ENCODE data around the gene MYO9B. TPM values are rescaled to one million over a fixed set of nuclear protein-coding genes. Genes with fewer than 3 reads are reported as not detected.

MYO9B gene
- polyA plus RNA-seq, 3 donors = 5.9 to 366 (median 7.5) TPM

DNA sequence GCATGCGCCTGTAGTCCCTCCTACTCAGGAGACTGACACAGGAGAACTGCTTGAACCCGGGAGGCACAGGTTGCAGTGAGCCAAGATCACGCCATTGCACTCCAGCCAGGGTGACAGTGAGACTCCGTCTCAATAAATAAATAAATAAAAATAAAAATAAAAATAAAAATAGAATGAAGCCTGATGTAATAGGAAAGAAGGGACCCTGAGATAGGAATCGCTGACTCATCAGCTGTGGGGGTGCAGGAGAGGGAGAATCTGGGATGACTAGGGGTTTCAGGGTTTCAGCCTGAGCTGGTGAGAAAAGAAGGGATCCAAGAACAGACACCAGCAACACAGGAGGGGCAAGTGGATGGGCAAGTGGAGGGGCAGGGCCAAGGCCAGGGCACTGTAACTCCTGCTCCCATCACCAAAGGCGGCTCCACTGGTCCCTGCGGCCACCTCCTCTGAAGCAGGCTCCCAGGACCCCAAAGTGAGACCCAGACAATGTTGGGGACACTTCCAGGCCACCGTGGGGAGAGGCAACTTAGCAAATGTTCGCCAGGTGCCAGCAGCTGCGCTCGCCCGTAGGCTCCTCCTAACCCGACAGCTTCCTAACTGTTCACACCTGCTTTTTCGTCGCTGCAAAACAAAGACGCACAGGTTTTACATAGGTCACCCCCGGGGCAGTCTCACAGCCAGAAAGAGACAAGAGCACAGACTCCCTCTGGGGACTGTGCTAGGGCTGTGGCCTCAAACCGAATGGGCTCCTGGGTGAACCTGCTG is 1.5 kb upstream of the MYO9B start:
- Histone ChIP-seq H3K27me3 (ENCODE audit: control insufficient read depth in 2 of 2, insufficient read depth in 2 of 2, low read length in 2 of 2) (no peaks in the 10 kb centered on the region), H3K4me2 (replicated peaks; ENCODE audit: extremely low read depth, low read length, poor library complexity, severe bottlenecking) (peak overlapping the region; percentile 81), H3K4me3 (replicated peaks in 1 of 3; ENCODE audit: low read depth in 2 of 3, low read length in 3 of 3) (peak overlapping the region; percentile 54 to 100 (median 67)), H2AFZ (ENCODE audit: insufficient read depth, low read depth, low read length, poor library complexity, severe bottlenecking) (peak overlapping the region; percentile 73), H3K4me1 (ENCODE audit: control insufficient read depth in 1 of 2, insufficient read depth in 2 of 2, low read length in 2 of 2) (peaks cover 36 to 37% of the 10 kb centered on the region in 2 donors), H3K9ac (ENCODE audit: insufficient read depth, low read length, poor library complexity, severe bottlenecking) (peak overlapping the region; percentile 78), H3K9me3 (replicated peaks in 1 of 2; ENCODE audit: control insufficient read depth in 1 of 2, insufficient read depth in 1 of 2, low read length in 2 of 2) (no peaks in the 10 kb centered on the region), H3K79me2 (ENCODE audit: insufficient read depth, low read length) (peaks cover 91% of the 10 kb centered on the region), H3K36me3 (replicated peaks in 1 of 2; ENCODE audit: control insufficient read depth in 1 of 2, insufficient read depth in 2 of 2, low read length in 2 of 2) (peaks cover 12 to 17% of the 10 kb centered on the region in 2 donors), H3K27ac (ENCODE audit: low read depth in 1 of 2, low read length in 2 of 2) (peak overlapping the region; percentile 84 to 97), H4K20me1 (ENCODE audit: insufficient read depth, low read length) (peaks cover 32% of the 10 kb centered on the region)
- Mint-ChIP-seq H3K4me3 (peak overlapping the region; percentile 98 to 100), H3K36me3 (peaks cover 46 to 49% of the 10 kb centered on the region in 2 donors), H3K27me3 (ENCODE audit: low read depth in 3 of 3) (peaks cover 0 to 5% (median 0%) of the 10 kb centered on the region in 3 donors), H3K9me3 (no peaks in the 10 kb centered on the region), H3K4me1 (peaks cover 49% of the 10 kb centered on the region), H3K27ac (peak overlapping the region; percentile 97 to 100 (median 97))
- intact Hi-C loops (cut with micrococcal nuclease) = no loop called here
- TF ChIP-seq, protein P1, sequence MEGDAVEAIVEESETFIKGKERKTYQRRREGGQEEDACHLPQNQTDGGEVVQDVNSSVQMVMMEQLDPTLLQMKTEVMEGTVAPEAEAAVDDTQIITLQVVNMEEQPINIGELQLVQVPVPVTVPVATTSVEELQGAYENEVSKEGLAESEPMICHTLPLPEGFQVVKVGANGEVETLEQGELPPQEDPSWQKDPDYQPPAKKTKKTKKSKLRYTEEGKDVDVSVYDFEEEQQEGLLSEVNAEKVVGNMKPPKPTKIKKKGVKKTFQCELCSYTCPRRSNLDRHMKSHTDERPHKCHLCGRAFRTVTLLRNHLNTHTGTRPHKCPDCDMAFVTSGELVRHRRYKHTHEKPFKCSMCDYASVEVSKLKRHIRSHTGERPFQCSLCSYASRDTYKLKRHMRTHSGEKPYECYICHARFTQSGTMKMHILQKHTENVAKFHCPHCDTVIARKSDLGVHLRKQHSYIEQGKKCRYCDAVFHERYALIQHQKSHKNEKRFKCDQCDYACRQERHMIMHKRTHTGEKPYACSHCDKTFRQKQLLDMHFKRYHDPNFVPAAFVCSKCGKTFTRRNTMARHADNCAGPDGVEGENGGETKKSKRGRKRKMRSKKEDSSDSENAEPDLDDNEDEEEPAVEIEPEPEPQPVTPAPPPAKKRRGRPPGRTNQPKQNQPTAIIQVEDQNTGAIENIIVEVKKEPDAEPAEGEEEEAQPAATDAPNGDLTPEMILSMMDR (IDR thresholded peaks at IDR 0.05) = no peak
- no peak for DNase-seq
- 83% methylated on average over 13 of the region's 18 CpGs for WGBS (ENCODE audit: insufficient coverage)

DNA sequence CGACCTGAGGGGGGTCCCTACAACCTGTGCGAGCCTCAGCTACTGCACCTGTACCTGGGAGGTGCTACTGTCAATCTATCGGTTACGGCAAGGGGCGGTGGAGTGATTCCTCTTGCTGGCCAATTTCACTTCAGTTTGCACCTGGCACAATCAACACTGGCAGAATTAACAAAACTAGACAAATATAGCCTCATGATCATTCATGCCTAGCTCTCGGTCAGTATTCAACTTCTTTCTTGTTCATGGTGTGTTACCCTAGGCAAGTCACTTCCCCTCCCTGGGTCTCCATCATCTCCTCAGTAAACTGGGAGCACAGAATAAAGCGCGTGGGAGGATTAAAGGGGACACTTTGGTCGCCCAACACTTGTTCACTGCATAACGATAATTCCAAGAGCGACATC is 943 bp upstream of the MYO9B start:
- H3K9me3 Mint-ChIP-seq = no peaks in the 10 kb centered on the region

More for the DNA sequence above, 943 bp upstream of the MYO9B start:
- Histone ChIP-seq H3K9ac (ENCODE audit: insufficient read depth, low read length, poor library complexity, severe bottlenecking) (peak overlapping the region; percentile 78), H3K4me3 (replicated peaks in 1 of 3; ENCODE audit: low read depth in 2 of 3, low read length in 3 of 3) (peak overlapping the region; percentile 54 to 100 (median 67)), H3K9me3 (replicated peaks in 1 of 2; ENCODE audit: control insufficient read depth in 1 of 2, insufficient read depth in 1 of 2, low read length in 2 of 2) (no peaks in the 10 kb centered on the region), H3K79me2 (ENCODE audit: insufficient read depth, low read length) (peaks cover 92% of the 10 kb centered on the region), H3K4me1 (ENCODE audit: control insufficient read depth in 1 of 2, insufficient read depth in 2 of 2, low read length in 2 of 2) (peaks cover 42% of the 10 kb centered on the region in 2 donors), H4K20me1 (ENCODE audit: insufficient read depth, low read length) (peaks cover 37% of the 10 kb centered on the region), H3K4me2 (replicated peaks; ENCODE audit: extremely low read depth, low read length, poor library complexity, severe bottlenecking) (peak overlapping the region; percentile 81), H3K36me3 (replicated peaks in 1 of 2; ENCODE audit: control insufficient read depth in 1 of 2, insufficient read depth in 2 of 2, low read length in 2 of 2) (peaks cover 12 to 19% of the 10 kb centered on the region in 2 donors), H3K27me3 (ENCODE audit: control insufficient read depth in 2 of 2, insufficient read depth in 2 of 2, low read length in 2 of 2) (no peaks in the 10 kb centered on the region), H2AFZ (ENCODE audit: insufficient read depth, low read depth, low read length, poor library complexity, severe bottlenecking) (peak overlapping the region; percentile 73), H3K27ac (ENCODE audit: low read depth in 1 of 2, low read length in 2 of 2) (peak overlapping the region; percentile 84 to 97)
- no peak for DNase-seq
- H3K4me1 Mint-ChIP-seq = peaks cover 52% of the 10 kb centered on the region
- peaks cover 0 to 6% (median 0%) of the 10 kb centered on the region in 3 donors for H3K27me3 Mint-ChIP-seq (ENCODE audit: low read depth in 3 of 3)
- WGBS (ENCODE audit: insufficient coverage) = 20% methylated on average over 7 of the region's 11 CpGs
- H3K36me3 Mint-ChIP-seq = peaks cover 47 to 49% of the 10 kb centered on the region in 2 donors
- H3K27ac Mint-ChIP-seq = peak overlapping the region; percentile 97 to 100 (median 97)
- H3K4me3 Mint-ChIP-seq = peak overlapping the region; percentile 98 to 100
- TF ChIP-seq, protein P1 (IDR thresholded peaks at IDR 0.05) = no peak
- intact Hi-C loops (cut with micrococcal nuclease) = loop anchor here (5.0 kb wide), 4 partner anchors 38 to 153 kb away; partner anchors contain the start of gene OCEL1 (in 1 of the 2)

Data from CD14-positive monocyte (primary cell).